T-helper 1 cell treated with Interleukin-12 subunit alpha and Interleukin-12 subunit beta and Interleukin-4 antibody, amounts not matched to agents 30 ng/mL and 1 ng/mL, for 36 hours (primary cell): Measurements from ENCODE around the gene GATA2. TPM values are rescaled to one million over a fixed set of nuclear protein-coding genes. Genes with fewer than 3 reads are reported as not detected.

Experiments used
- intact Hi-C: fragments of 100-400 bp; cut with micrococcal nuclease; formaldehyde crosslinking; loops from one replicate; pipeline ENCODE4 v1.15.1; 2024
- total RNA-seq: library from RNA; stranded (reverse); gene quantifications from 2 replicates; pipeline ENCODE4 v1.2.3, GENCODE V29; 2022

Gene GATA2
- total RNA-seq, 1 donor from 2014 or later = 0.15 TPM

DNA sequence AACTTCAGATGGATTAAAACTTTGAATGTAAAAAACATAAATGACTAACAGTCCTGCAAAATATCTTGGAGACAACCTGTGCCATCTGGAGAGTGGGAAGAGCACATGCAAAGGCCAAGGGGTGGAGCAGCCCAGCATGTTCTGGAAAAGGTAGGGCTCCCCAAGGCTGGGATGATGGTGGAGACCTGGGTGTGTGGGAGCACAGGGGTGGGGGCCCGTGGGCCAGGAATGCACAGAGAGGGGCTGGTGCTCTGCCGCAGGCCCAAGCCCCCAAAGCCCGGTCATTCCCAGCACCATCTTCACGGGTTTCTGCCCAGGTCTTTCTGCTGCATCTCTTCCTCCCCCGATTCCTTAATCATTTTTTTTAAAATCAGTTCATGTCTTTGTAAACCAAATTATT, 9.7 kb upstream of the GATA2 start:
- intact Hi-C loops = no loop called here

DNA sequence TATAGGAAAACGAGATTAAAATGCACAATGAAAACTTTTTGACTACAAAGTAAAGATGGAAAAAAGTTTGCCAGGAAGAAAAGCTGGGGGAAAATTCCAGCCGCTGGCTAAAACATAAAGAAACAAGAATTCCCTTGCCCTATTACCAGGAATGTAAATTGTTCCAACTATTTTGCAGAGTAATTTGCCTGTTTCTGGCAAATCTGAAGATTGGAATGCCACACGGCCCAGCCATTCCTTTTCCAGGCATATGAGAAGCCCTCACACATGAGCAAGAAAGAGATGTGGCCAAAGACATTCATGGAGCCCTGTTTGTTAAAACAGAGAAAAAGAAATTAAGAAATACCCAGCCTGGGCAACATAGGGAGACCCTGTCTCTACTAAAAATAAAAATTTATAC, 8.4 kb upstream of the GATA2 start:
- intact Hi-C loops = no loop called here

DNA sequence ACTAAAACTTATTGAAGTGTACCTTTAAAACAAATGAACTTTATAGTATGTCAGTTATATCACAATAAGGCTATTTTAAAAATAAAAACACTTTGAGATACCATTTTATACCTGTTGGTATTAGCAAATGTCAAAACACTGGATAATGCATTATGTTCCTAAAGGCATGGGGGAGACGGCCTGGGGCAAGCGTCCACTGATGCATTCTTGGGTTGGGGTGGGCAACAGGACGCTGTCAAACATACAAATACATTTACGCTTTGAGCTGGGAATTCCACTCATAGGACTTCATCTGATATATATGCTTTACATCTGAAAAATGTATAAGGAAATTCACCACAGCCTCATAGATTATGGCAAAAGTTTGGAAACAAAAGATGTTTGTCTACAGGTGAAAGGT, 7.6 kb upstream of the GATA2 start:
- intact Hi-C loops = no loop called here

DNA sequence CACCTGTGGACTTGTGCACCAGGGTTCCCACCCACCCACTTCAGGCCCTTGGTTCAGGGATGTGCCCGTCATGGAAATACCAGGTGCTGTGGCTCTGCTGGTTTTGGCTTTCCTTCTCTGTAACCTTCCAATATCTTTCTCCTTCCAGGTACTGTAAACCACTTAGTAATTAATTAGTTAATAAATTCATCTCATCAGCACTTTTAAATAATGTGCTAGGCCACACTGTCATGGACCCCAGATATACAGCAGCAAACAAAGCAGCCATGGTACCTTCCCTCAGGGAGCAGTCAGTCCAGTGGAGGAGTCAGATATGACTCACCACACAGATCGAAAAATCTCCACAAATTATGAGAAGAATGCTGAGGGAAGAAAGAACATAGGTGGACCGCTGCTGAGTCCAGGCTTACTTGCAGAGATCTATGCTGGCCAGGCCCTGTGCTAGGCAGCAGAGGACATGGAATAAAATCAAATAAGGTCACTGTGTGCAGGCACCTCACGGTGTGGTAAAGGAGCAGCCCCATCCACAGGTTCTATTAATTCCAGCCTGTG, 6.8 kb upstream of the GATA2 start:
- intact Hi-C loops = loop anchor here (5.0 kb wide), 1 partner anchor 272 kb away; no protein-coding TSS in a partner anchor

DNA sequence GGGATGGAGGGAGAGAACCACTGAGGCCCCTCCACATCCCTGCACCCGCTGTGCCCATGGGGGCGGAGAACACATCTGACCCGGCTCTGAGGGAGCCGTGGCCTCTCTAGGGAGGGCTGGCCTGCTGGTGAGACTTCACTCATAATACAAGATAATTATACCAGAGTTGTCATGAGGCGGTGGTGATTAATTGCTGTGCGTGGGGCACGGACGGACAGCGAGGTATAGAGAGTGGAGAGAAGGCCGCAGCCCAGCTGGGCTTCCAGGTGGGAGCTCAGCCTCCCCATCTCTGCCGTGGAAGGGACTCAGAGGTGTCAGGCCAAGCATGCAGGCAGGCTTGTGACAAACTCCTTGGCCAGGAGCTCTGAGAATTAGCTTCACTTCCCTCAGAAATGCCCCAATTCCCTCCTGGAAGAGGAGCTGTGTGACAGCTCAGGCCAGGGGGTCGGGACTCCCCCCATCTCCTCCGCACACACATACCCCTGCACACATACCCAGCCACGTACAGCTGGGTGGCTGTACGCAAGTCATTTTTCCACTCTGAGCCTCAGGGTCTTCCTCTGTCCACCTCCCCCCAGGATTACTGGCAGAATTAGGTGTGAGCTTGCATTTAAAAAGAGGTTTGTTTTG, 6.0 kb upstream of the GATA2 start:
- intact Hi-C loops = loop anchor here (1.0 to 5.0 kb wide), 2 partner anchors 272 to 404 kb away; no protein-coding TSS in a partner anchor

GRCh38 chr3:128498127-128498626, 5.2 kb upstream of the GATA2 start:
- intact Hi-C loops = loop anchor here (1.0 to 5.0 kb wide), 2 partner anchors 271 to 403 kb away; no protein-coding TSS in a partner anchor

DNA sequence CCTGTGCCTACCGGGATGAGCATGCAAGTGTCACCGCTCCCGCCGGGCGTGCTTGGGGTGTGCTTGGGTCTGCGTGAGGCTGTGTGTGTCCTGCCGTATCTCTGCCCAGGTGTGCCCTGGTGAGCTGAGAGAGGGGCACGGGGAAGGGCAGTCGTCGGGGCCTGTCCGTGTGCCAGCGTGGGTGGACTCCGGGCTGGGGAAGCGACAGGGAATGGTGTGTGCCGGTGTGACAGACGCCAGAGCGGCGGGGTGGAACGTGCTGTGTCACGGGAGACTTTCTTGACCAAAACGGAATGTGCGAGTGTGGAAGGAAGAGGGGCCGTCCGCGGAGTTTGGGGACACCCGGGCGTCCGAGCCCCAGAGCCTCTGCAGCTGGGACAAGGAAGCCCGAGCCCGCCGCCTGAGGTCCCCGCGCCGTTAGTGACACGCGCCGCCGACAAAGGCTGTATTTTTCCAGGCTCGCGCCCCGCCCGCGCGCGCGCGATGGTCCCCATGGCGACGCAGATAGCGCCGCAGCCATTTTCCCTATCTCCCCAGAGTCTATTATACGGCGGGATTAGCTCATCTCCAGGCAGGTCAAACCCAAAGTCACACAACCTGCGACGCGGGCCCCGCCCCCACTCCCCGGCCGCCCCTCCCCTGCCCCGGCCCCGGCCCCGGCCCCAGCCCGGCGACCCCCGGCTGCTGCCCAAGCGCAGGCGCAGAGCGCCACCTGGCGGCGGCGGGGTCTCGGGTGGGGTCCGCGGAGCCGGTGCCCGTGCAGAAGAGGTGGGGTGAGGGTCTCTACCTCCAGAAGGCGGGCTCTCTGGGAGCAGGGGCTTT, 4.5 kb upstream of the GATA2 start:
- intact Hi-C loops = loop anchor here (1.0 to 5.0 kb wide), 4 partner anchors 71 to 402 kb away; no protein-coding TSS in a partner anchor

GRCh38 chr3:128496602-128497304, 3.8 kb upstream of the GATA2 start:
- intact Hi-C loops = loop anchor here (1.0 to 5.0 kb wide), 3 partner anchors 70 to 269 kb away; no protein-coding TSS in a partner anchor

DNA sequence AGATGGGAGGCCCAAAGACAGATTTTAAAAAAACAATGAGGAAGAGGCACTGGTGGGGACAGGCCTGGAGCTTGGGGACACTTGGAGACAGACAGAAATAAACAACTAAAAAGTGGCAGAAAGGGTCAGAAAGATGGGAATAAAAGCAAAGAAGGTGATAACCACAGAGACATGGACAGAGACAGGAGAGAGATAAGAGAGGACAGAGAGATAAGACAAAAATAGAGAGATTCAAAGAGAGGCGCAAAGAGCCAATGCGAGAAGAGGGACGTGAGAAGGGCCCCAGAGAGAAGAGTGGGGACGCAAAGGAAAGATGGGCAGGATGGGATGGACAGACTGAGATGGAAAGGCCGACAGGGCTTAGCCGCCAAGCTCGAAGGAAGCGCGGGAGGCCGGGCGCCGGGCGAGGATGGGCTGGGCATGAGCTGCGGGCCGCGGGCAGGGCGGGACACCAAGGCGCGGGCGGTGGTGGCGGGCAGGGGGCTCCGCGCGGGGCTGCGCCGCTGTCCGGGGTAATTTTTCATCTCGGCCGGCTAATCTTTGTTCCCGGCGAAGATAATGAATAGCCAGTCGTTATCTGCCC, 3.1 kb upstream of the GATA2 start:
- intact Hi-C loops = loop anchor here (5.0 kb wide), 1 partner anchor 269 kb away; no protein-coding TSS in a partner anchor

DNA sequence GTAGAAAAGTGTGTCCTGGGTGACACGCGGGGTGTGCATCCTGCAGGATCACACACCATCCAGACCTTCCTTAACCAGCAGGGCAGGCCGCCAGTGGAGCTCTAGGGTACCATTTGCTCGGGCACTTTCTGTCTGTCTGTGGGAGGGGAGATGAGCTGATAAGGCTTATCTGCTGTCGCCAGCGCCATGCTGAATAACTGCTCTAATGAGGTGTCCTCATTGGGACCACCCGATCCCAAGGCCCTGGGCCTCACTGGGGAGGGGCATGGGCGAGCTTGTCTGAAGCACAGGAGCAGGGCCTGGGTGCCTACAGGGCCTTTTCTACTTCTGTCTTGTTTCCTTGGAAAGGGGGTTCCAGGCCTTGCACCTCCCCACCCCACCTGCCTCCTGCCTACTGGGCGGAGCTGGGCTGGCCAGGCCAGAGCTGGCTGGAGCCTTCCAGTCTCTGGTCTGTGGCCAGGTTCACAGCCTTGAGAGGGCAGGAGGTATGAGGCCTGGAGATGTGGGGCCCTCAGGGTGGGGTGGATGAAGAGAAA, 2.5 kb upstream of the GATA2 start:
- intact Hi-C loops = loop anchor here (5.0 kb wide), 1 partner anchor 268 kb away; no protein-coding TSS in a partner anchor

- intact Hi-C loops = no loop called here
Observed at GRCh38 chr3:128494367-128494650, 1.3 kb upstream of the GATA2 start.

- intact Hi-C loops = no loop called here
Observed at GRCh38 chr3:128493570-128494366, 767 bp upstream of the GATA2 start.

DNA sequence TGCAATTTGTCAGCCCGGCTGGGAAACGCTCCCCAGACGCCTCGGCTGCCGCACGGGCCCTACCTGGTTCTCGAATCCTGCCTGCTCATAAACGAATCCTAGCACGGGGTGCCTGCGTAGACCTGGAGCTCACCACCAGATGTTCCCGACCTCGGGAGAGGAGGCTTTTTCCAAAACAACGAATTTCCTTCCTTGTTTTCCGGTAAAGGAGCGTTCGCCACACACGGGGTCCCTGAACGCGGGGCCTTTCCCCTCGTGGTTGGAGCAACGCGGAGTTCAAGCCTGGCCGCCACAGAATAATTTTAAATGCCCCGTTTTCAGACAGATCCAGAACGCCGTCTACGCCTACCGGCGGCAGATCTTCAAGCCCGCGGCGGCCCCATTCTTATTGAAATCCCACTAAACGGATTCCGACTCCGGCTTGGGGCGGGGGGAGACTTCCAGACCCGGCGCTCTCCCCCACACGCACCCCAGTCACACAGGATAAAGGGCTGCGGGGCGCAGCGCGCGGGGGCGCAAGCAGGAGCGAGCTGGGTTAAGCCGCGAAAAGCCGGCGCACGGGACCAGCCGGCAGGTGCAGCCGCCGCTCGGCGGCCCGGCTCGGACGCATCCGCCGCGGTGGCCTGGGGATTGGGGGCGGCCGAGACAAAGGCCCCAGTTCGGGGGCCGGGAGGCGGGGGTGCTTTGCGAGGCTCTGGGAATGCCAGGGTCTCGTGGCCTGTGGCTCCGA, 895 bp downstream of the GATA2 start:
- intact Hi-C loops = no loop called here

- intact Hi-C loops = no loop called here
Observed at GRCh38 chr3:128491691-128491940, 1.4 kb downstream of the GATA2 start.

DNA sequence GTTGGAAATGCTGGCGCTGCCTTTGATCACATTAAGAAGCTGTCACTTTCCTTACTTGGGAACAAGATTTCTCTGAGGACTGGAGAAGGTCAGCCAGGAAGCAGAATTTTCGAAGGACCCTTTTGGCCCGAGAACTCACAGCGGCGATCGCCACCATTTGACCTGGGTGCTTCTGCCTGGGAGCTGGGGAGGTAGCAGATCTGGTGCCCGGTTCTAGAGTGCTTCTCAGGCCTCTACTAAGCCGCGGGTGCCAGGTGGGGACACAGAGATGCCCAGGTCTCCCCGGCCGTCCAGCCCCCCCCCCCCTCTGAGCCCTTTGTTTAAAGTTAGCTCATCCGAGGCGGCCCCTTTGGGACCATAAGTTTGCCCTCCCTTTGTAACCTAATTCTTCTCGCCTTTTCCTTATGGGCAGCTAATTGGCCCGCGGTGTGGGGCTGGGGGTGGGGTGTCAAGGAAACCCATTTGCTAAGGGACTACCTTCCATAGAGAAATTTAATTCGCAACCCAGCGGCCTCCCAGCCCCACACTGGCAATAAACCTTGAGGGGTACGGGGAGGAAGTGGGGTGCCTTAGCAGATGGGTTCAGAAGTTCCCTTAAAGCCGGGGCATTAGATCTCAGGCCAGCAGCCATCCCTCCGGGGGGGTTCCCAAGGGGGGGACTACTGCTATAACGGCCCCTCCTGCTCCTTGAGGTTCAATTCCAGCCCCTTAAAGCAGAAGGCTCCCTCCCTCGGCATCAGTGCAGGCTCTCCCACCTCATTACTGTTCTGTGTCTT, 1.9 kb downstream of the GATA2 start:
- intact Hi-C loops = no loop called here

- intact Hi-C loops = no loop called here
Observed at GRCh38 chr3:128490650-128490914, 2.4 kb downstream of the GATA2 start.

DNA sequence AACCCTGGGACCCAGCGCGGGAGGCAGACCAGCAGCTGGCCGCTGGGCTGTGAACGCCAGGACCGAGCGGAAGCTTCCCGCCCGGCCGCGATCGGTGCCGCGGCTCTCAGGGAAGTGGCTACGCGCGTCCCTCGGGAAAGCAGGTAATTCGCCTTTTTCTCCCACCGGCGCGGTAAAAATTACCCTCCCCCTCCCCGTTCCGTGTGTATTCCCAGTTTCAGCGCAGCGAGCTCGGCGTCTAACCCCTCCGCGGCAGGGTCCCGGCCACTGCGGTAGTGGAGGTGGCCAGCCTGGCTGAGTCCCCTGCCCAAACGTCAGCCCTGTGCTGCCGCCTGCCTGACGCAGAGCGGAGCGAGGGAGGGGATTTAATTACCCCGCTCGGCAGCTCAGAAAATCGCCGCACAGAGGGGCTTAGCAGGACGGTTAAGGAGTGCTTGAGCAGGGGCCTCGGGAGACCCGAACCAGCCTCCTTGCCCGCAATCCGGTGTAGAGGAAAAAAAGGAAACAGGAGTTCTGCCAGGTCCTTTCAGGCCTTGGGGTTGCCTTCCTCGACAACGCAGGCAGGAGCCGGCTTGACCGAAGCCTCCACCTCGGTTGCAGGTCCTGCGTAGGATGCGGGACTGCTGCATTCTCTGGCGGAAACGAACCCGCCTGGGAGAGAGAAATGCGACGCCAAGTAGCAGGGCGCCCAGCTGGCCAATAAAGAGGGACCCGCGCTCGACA, 2.9 kb downstream of the GATA2 start:
- intact Hi-C loops = loop anchor here (2.0 kb wide), 1 partner anchor 415 kb away; no protein-coding TSS in a partner anchor

GRCh38 chr3:128489674-128489926, 3.4 kb downstream of the GATA2 start:
- intact Hi-C loops = loop anchor here (2.0 kb wide), 1 partner anchor 415 kb away; no protein-coding TSS in a partner anchor
